ENCODE data around the gene INAVA. TPM values are rescaled to one million over a fixed set of nuclear protein-coding genes. Genes with fewer than 3 reads are reported as not detected.
A peak's percentile ranks its signal among the peaks of the same experiment; 100 is the strongest.

The INAVA gene
- total RNA-seq, 4 donors from 2014 or later: 0.09 to 0.95 (median 0.12) TPM; not detected in 1

GRCh38 chr1:200887036-200887435 is 7.7 kb upstream of the INAVA start:
- no peak for ATAC-seq (ENCODE audit: low FRiP score)
- DNase-seq (ENCODE audit: low spot score): no peak

DNA sequence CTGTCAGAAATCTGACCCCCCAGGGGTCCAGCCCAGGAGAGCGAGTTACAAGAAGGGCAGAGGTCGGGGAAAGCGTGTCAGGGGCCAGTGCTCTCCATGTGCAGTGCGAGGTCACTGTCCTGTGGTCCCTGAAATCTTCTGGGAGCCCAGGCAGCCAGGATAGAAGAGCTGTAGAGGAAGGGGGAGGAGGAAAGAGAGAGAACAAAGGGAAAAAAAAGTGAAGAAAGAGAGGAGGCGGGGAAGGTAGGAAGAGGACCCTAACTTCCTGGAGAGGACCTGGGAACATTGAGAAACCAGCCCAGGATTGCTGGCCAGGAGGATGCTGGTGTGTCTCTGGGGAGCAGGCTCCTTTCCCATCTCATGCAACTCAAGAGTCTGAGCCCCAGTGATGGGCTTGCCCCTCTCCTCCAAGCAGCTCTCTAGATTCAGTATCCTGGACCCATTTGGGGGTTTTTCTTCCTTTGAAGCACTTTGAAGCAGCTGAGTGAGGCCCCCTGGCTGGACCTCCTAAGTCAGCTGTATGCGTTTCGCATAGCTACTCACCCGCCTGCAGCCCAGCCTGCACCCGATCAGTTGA is 6.8 kb upstream of the INAVA start:
- no peak for TF ChIP-seq CTCF (IDR thresholded peaks at IDR 0.05)
- no peak for DNase-seq (ENCODE audit: low spot score)
- no peak for ATAC-seq (ENCODE audit: low FRiP score)

More at GRCh38 chr1:200887036-200887435, 7.7 kb upstream of the INAVA start:
- no peak for TF ChIP-seq CTCF (IDR thresholded peaks at IDR 0.05)

DNA sequence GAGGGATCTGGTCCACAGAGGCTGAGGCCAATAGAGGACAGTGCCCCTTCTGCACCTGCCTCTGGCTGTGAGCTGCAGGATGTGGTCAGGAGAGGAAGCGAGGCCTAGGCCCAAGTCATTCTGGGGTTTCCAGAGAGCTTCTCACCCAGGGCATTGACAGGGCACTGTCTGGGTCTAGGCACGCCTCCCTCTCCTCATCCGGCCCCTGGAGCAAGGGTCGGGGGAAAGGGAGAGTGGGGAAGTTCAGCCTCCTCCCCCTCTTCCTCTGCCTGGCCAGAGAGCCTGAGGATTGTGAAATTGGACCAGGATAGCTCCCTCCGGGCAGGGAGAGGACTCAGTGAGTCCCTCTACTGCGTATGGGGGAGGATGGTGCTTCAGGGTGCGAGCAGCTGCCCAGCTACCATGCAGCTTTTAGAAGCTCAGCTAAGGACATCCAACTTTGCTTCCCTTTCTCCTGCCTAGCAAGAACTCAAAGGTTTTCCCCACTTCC is 6.3 kb upstream of the INAVA start:
- DNase-seq (ENCODE audit: low spot score) (no peak), ATAC-seq (ENCODE audit: low FRiP score) (no peak)
- no peak for TF ChIP-seq CTCF (IDR thresholded peaks at IDR 0.05)

DNA sequence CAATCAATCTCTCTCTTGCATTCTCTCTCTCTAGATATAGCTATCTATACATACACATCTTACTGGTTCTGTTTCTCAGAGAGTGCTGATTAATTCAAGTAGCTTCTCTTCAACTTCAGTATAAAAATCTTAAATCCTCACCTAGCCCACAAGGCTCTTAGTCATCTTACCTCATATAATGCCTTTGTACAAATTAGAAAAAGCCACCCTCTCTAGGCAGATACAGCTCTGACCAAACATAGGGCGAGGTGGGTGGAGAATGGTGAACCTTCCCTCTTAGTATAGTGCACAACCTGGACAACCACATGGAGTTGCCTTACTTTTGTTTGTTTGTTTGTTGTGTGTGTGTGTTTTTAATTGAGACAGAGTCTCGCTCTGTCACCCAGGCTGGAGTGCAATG is 5.1 kb upstream of the INAVA start:
- no peak for TF ChIP-seq CTCF (IDR thresholded peaks at IDR 0.05)
- ATAC-seq (ENCODE audit: low FRiP score): no peak
- DNase-seq (ENCODE audit: low spot score): no peak

DNA sequence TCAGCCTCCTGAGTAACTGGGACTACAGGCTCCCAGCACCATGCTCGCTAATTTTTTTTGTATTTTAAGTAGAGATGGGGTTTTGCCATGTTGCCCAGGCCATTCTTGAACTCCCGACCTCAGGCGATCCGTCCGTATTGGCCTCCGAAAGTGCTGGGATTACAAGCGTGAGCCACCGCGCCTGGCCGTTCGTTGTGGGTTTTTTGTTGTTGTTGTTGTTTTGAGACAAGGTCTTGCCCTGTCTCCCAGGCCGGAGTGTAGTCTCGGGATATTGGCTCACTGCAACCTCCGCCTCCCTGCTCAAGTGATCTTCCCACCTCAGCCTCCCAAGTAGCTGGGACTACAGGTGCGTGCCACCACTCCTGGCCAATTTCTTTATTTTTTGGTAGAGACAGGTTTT is 4.7 kb upstream of the INAVA start:
- TF ChIP-seq CTCF (IDR thresholded peaks at IDR 0.05): no peak
- ATAC-seq (ENCODE audit: low FRiP score) (no peak), DNase-seq (ENCODE audit: low spot score) (no peak)

DNA sequence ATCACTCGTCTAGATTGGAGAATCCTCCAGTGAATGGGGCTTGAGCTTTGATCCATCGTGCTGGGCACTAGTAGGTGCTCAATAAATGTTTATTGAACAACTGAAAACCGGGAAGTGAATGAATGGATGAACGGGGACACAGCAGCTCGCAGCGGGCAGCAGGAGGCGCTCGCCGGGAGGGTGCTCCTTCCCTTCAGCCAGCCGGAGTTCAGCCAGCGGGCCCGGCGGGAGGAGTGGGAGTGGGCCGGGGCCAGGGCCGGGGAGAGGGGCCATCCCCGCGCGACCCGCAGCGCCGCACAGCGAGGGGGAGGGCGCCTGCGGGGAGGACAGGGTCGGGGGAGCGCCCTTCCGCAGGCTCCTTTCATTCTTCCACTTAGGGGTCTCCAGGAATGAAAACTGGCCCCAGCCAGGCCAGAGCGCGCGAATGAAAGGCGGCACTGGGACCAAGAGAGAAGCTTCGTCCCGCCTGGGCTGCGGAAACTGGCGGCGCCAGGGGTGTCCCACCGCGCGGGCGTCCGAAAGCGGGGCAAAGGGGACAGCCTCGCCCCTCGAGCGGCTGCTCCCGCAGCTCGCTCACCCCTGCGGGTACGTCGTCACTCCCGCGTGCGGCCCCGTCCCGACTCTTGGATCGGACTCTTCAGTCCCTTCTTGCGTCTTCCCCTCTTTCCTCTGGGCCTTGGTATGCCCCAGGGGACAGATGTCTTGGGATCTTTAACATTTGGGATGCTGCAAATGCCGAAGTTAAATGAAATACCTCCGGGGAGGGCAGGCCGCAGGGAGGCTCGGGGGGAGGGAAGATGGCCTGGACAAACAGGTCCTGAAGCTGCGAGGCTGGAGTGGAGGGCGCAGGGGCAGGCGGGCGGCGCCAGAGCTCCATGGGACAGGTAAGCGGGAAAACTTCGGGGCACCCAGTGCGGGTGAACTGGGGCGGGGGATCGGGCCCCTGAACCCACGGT is 3.6 kb upstream of the INAVA start:
- ATAC-seq (ENCODE audit: low FRiP score) (peak; percentile 18), DNase-seq (ENCODE audit: low spot score) (no peak)
- TF ChIP-seq CTCF (IDR thresholded peaks at IDR 0.05): no peak
